ENCODE measurements around the gene ULK4.

Gene ULK4

GRCh38 chr3:41259449-41260062 lies 702.3 kb downstream of the ULK4 start:
- DNase-seq (ENCODE audit: low read depth), result no peak

GRCh38 chr3:41258239-41258800 lies 703.6 kb downstream of the ULK4 start:
- DNase-seq (ENCODE audit: low read depth), result no peak

- no peak for DNase-seq (ENCODE audit: low read depth)
Measured at GRCh38 chr3:41251593-41251992, 710.3 kb downstream of the ULK4 start.

- no peak for DNase-seq (ENCODE audit: low read depth)
Measured at GRCh38 chr3:41250825-41251224, 711.1 kb downstream of the ULK4 start.

- DNase-seq (ENCODE audit: low read depth), result no peak
Measured at GRCh38 chr3:41249318-41249717, 712.6 kb downstream of the ULK4 start.

- DNase-seq (ENCODE audit: low read depth), result no peak
Measured at GRCh38 chr3:41248525-41248924, 713.4 kb downstream of the ULK4 start.

- DNase-seq (ENCODE audit: low read depth), result no peak
Measured at GRCh38 chr3:41247055-41248004, 714.6 kb downstream of the ULK4 start.

- no peak for DNase-seq (ENCODE audit: low read depth)
Measured at GRCh38 chr3:41244620-41245336, 717.1 kb downstream of the ULK4 start.

GRCh38 chr3:41243183-41243582 lies 718.7 kb downstream of the ULK4 start:
- DNase-seq (ENCODE audit: low read depth), result no peak

GRCh38 chr3:41241800-41242571 lies 719.9 kb downstream of the ULK4 start:
- DNase-seq (ENCODE audit: low read depth), result no peak

- no peak for DNase-seq (ENCODE audit: low read depth)
Measured at GRCh38 chr3:41241161-41241560, 720.7 kb downstream of the ULK4 start.

GRCh38 chr3:41239587-41239986 lies 722.3 kb downstream of the ULK4 start:
- no peak for DNase-seq (ENCODE audit: low read depth)

GRCh38 chr3:41237907-41238306 lies 724.0 kb downstream of the ULK4 start:
- DNase-seq (ENCODE audit: low read depth), result no peak

- DNase-seq (ENCODE audit: low read depth), result no peak
Measured at GRCh38 chr3:41236228-41236627, 725.7 kb downstream of the ULK4 start.

- no peak for DNase-seq (ENCODE audit: low read depth)
Measured at GRCh38 chr3:41234823-41235721, 726.8 kb downstream of the ULK4 start.

GRCh38 chr3:41224120-41224806 lies 737.6 kb downstream of the ULK4 start:
- no peak for DNase-seq (ENCODE audit: low read depth)

GRCh38 chr3:41223691-41224090 lies 738.2 kb downstream of the ULK4 start:
- DNase-seq (ENCODE audit: low read depth), result no peak

GRCh38 chr3:41223078-41223477 lies 738.8 kb downstream of the ULK4 start:
- no peak for DNase-seq (ENCODE audit: low read depth)

GRCh38 chr3:41222501-41222900 lies 739.4 kb downstream of the ULK4 start:
- DNase-seq (ENCODE audit: low read depth), result no peak

GRCh38 chr3:41222012-41222411 lies 739.9 kb downstream of the ULK4 start:
- no peak for DNase-seq (ENCODE audit: low read depth)
